ENCODE measurements around the gene S100A13. TPM values are rescaled to one million over a fixed set of nuclear protein-coding genes. Genes with fewer than 3 reads are reported as not detected.
A peak's percentile ranks its signal among the peaks of the same experiment; 100 is the strongest.

The S100A13 gene
- total RNA-seq, 1 experiment from 2014 or later, result 55.0 TPM

DNA sequence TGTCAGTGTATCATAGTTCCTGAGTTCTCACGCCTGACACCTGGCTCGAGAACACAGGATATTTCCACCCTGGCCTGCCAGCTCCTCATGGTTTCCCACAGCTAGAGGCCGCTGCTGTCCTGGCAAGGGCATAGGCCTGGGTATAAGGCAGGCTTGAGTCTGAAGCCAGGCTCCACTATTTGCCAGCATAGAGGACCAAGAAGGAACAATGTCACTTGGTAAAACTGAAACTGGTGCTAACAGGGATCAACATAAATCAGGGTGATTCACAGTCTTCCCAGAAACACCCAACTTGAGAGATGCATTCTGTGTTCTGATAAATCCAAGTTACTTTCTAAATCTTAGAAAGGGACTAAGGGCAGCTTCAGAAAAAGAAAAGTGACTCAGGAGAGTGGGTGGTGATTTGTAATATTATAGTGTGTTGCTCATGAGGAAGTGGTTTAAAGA is 54.7 kb downstream of the S100A13 start:
- Histone ChIP-seq H3K56ac (ENCODE audit: insufficient read length, low read depth, low read length) (no peak overlapping the region), H4K91ac (ENCODE audit: insufficient read length, low read depth, low read length) (no peak overlapping the region), H4K5ac (ENCODE audit: insufficient read length, low read depth, low read length) (no peak overlapping the region), H3K14ac (ENCODE audit: insufficient read depth, low read length) (no peak overlapping the region), H3K4me1 (ENCODE audit: insufficient read depth, low read length) (no peaks in the 10 kb centered on the region; the same call in 1 of the 2 replicates), H3K23me2 (ENCODE audit: insufficient read length, low read depth, low read length, poor library complexity, severe bottlenecking) (no peaks in the 10 kb centered on the region), H3K18ac (ENCODE audit: insufficient read length, low read depth, low read length) (no peak overlapping the region), H2BK120ac (ENCODE audit: low read depth, low read length, poor library complexity, severe bottlenecking) (no peak overlapping the region), H3K27ac (ENCODE audit: insufficient read length, low read depth, low read length) (no peak overlapping the region), H2BK5ac (ENCODE audit: insufficient read length, low read length) (no peak overlapping the region), H4K8ac (replicated peaks; ENCODE audit: insufficient read length, low read depth, low read length) (no peak overlapping the region), H3K9me3 (ENCODE audit: control insufficient read depth, low read depth, low read length) (no peaks in the 10 kb centered on the region), H2AK5ac (ENCODE audit: insufficient read length, low read length) (no peak overlapping the region), H3T11ph (ENCODE audit: low read length) (no peak overlapping the region), H3K23ac (ENCODE audit: insufficient read length, low read depth, low read length) (no peak overlapping the region), H2BK12ac (ENCODE audit: insufficient read length, low read depth, low read length) (no peak overlapping the region), H4K20me1 (ENCODE audit: control insufficient read depth, insufficient read depth, insufficient read length) (peaks cover 3% of the 10 kb centered on the region), H3K9ac (ENCODE audit: extremely low read depth, insufficient read length, low read length) (no peak overlapping the region), H3K79me2 (ENCODE audit: insufficient read depth, low read length) (no peaks in the 10 kb centered on the region), H2AFZ (ENCODE audit: low read length) (no peak overlapping the region), H3K4me2 (ENCODE audit: insufficient read depth, insufficient read length, low read length) (no peak overlapping the region), H3K4ac (ENCODE audit: low read depth, low read length) (no peak overlapping the region), H2BK20ac (ENCODE audit: low read depth, low read length, poor library complexity, severe bottlenecking) (no peak overlapping the region), H2BK15ac (ENCODE audit: low read depth, low read length) (no peak overlapping the region), H3K79me1 (ENCODE audit: insufficient read depth, low read depth, low read length, poor library complexity, severe bottlenecking) (no peaks in the 10 kb centered on the region), H3K27me3 (ENCODE audit: insufficient read depth, low read length) (no peaks in the 10 kb centered on the region)
- WGBS (ENCODE audit: extremely low coverage, insufficient read length, low lambda C conversion rate), result no CpG with 5 or more reads among the region's 3 CpGs
- peak overlapping the region in 1 of 3 experiments; percentile 55; a peak in 1 of 7 replicates for H3K27ac Mint-ChIP-seq
- H3K9me3 Mint-ChIP-seq, result peaks cover 12 to 15% of the 10 kb centered on the region in 2 experiments; a peak in 4 of 5 replicates
- peaks cover 13% of the 10 kb centered on the region for H3K27me3 Mint-ChIP-seq (ENCODE audit: low read depth)
- peak; percentile 81 for DNase-seq
- peaks cover 18% of the 10 kb centered on the region in 2 experiments for H3K4me1 Mint-ChIP-seq
- TF ChIP-seq, protein P1, sequence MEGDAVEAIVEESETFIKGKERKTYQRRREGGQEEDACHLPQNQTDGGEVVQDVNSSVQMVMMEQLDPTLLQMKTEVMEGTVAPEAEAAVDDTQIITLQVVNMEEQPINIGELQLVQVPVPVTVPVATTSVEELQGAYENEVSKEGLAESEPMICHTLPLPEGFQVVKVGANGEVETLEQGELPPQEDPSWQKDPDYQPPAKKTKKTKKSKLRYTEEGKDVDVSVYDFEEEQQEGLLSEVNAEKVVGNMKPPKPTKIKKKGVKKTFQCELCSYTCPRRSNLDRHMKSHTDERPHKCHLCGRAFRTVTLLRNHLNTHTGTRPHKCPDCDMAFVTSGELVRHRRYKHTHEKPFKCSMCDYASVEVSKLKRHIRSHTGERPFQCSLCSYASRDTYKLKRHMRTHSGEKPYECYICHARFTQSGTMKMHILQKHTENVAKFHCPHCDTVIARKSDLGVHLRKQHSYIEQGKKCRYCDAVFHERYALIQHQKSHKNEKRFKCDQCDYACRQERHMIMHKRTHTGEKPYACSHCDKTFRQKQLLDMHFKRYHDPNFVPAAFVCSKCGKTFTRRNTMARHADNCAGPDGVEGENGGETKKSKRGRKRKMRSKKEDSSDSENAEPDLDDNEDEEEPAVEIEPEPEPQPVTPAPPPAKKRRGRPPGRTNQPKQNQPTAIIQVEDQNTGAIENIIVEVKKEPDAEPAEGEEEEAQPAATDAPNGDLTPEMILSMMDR (conservative IDR thresholded peaks at IDR 0.05), result peak; percentile 83
- H3K4me3 Mint-ChIP-seq, result no peak overlapping the region
- peaks cover 0 to 6% (median 0%) of the 10 kb centered on the region in 3 experiments; a peak in 2 of 7 replicates for H3K36me3 Mint-ChIP-seq (ENCODE audit: insufficient read depth in 1 of 3, low read depth in 3 of 3)

Measured in H9 (cell line).